ENCODE results near the gene POLDIP2. TPM values are rescaled to one million over a fixed set of nuclear protein-coding genes. Genes with fewer than 3 reads are reported as not detected.

The POLDIP2 gene
- total and polyA plus RNA-seq, 8 donors, result 41.9 to 118 (median 60.7) TPM

DNA sequence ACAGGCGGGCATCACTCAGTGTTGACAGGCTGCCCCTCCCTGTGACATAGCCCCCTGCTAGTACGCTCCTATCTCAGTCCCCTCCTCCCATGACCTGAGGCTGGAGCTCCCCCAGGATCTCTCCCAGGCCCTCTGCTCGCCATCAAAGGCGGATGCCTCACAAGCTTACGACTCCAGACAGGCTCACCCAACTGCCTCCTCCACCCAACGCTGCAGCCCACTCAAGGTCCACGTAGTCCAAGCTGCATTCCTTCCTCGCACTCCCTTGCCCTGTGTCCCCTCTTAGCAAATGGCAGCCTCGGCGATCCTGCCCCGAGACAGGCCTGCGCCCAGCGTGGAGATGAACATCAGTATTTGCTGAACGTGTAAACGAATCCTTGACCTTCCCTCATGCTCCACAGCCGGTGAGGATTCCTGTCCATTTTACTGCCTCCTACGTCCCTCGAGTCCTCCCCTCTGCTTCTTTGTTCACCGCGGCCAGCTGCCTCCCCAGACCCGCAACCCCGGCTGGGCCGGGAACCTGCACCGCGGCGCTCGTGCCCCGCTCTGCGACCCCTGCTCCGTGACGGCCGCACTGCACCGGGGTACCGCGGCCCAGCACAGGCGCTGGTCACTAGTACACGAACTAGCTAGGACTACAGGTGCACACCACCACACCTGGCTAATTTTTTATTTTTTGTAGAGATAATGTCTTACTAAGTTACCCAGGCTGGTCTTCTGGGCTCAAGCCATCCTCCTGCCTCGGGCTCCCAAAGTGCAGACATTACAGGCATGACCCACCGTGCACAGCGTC, 39.2 kb downstream of the POLDIP2 start:
- DNase-seq, result peak in 1 of 2 donors; percentile 36
- WGBS, 5 donors, result 13 to 17% (median 14%) methylated on average over 33 to 40 of the region's 40 CpGs
- Histone ChIP-seq H3K9me3 (no peaks in the 10 kb centered on the region), H3K27ac (peak overlapping the region; percentile 84 to 90 (median 87)), H3K4me3 (peak overlapping the region; percentile 59 to 87 (median 74)), H3K36me3 (no peaks in the 10 kb centered on the region), H3K4me1 (peaks cover 13 to 49% (median 23%) of the 10 kb centered on the region in 4 donors), H3K27me3 (no peaks in the 10 kb centered on the region)
- no peak for TF ChIP-seq POLR2A (IDR thresholded peaks at IDR 0.05)
- intact Hi-C loops (cut with DNase I; ENCODE audit: low total_unique reads), result no loop called here

- Histone ChIP-seq H3K9me3 (no peaks in the 10 kb centered on the region), H3K36me3 (no peaks in the 10 kb centered on the region), H3K27ac (no peak overlapping the region), H3K4me3 (no peak overlapping the region), H3K4me1 (peaks cover 13 to 43% (median 23%) of the 10 kb centered on the region in 4 donors), H3K27me3 (no peaks in the 10 kb centered on the region)
- no peak for TF ChIP-seq EP300 (IDR thresholded peaks at IDR 0.05)
- 87 to 92% (median 88%) methylated on average over 21 of the region's 21 CpGs for WGBS, 5 donors
- intact Hi-C loops (cut with DNase I; ENCODE audit: low total_unique reads), result no loop called here
- no peak for DNase-seq
Observed at GRCh38 chr17:28317099-28317965, 40.0 kb downstream of the POLDIP2 start.

DNA sequence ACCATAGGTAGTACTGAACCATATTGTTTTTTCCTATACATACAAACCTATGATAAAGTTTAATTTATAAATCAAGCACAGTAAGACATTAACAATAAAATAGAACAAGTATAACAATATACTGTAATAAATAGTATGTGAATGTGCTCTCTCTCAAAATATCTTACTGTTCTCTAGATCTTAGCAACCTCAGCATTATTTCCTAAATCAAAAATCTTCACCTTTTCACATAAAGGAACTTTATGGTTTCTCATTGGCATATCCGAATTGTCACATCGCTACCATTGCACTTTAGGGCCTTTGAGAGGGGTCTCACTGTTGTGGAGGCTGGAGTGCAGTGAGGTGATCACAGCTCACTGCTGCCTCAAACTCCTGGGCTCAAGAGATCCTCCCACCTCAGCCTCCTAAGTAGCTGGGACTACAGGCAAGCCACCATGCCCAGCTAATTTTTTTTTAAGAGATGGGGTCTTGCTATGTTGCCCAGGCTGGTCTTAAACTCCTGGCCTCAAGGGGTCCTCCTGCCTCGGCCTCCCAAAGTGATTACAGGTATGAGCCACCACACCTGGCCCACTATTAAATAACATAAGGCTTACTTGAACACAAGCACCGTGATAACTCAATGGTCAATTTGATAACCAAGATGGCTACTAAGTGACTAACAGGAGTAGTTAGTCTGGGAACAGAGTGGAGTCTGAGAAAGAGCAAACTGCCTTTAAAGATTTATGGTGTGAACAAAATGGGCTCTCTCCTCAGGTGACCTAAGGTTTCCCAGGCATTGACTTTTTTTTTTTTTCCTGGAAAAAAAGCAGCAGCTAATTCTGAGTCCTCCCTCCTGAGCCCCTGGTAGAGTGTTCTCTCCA, 41.3 kb downstream of the POLDIP2 start:
- no peak overlapping the region for H3K27ac ChIP-seq
- no peaks in the 10 kb centered on the region for H3K9me3 ChIP-seq
- peaks cover 8 to 32% (median 23%) of the 10 kb centered on the region in 4 donors for H3K4me1 ChIP-seq
- H3K4me3 ChIP-seq, result no peak overlapping the region
- H3K27me3 ChIP-seq, result no peaks in the 10 kb centered on the region
- WGBS, 5 donors, result 91 to 99% (median 96%) methylated on average over 4 of the region's 4 CpGs
- no peaks in the 10 kb centered on the region for H3K36me3 ChIP-seq
- DNase-seq, result no peak
- TF ChIP-seq POLR2AphosphoS5 (IDR thresholded peaks at IDR 0.05) (no peak), CTCF (IDR thresholded peaks at IDR 0.05) (no peak), POLR2A (IDR thresholded peaks at IDR 0.05) (no peak)
- intact Hi-C loops (cut with DNase I; ENCODE audit: low total_unique reads), result no loop called here

GRCh38 chr17:28313841-28314240, 43.5 kb downstream of the POLDIP2 start:
- no peaks in the 10 kb centered on the region for H3K9me3 ChIP-seq
- 72 to 79% (median 74%) methylated on average over 2 of the region's 2 CpGs for WGBS, 5 donors
- no peak overlapping the region for H3K4me3 ChIP-seq
- intact Hi-C loops (cut with DNase I; ENCODE audit: low total_unique reads), result no loop called here
- H3K27me3 ChIP-seq, result no peaks in the 10 kb centered on the region
- no peaks in the 10 kb centered on the region for H3K36me3 ChIP-seq
- no peak for TF ChIP-seq CTCF (IDR thresholded peaks at IDR 0.05)
- H3K4me1 ChIP-seq, result peaks cover 8 to 11% (median 9%) of the 10 kb centered on the region in 4 donors
- H3K27ac ChIP-seq, result no peak overlapping the region
- no peak for DNase-seq

DNA sequence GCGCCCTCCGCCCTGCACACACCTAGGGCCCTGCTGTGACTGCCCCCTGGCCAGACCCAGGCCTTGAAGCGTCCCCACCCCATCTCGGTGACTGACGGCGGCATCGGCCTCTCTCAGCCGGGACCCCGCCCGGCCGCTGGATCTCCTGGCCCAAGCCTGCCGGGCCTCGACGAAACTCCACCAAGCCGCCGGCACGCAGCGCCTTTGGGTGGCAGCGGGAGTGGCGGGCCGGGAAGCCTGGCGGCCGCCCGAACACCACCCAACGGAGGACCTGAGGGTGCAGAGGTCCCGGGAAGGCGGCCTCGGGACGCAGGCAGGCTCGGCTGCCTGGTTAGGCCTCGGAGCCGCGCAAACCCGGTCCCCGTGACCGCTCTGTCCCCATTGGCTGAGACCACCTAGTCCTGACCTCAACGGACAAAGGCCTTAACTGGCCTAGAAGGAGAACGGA, 50.3 kb downstream of the POLDIP2 start:
- 33 to 78% (median 41%) methylated on average over 14 to 38 of the region's 38 CpGs for WGBS, 5 donors
- peak in 1 of 2 donors; percentile 59 for DNase-seq
- Histone ChIP-seq H3K9me3 (no peaks in the 10 kb centered on the region), H3K4me3 (no peak overlapping the region), H3K27ac (no peak overlapping the region), H3K36me3 (no peaks in the 10 kb centered on the region), H3K4me1 (no peaks in the 10 kb centered on the region), H3K27me3 (peaks cover 4 to 15% (median 11%) of the 10 kb centered on the region in 3 donors)
- no peak for TF ChIP-seq EP300 (IDR thresholded peaks at IDR 0.05)
- no peak for TF ChIP-seq POLR2A (IDR thresholded peaks at IDR 0.05)
- no peak for TF ChIP-seq CTCF (IDR thresholded peaks at IDR 0.05)
- no peak for TF ChIP-seq POLR2AphosphoS5 (IDR thresholded peaks at IDR 0.05)
- intact Hi-C loops (cut with DNase I; ENCODE audit: low total_unique reads), result no loop called here

Data from stomach (tissue), 9 donors.